GM06990 (cell line): Measurements from ENCODE around the gene CEP76.
"Not testable (repeated sequence)": the region's sequence is repeated elsewhere in the genome, so short reads cannot be mapped to it uniquely, and the experiment has no call there.

Source experiments
- DNase-seq: peaks from one replicate; pipeline ENCODE4 v3.0.0-alpha.2; 2011; ENCODE audit not compliant: insufficient read length; ENCODE audit errors: extremely low read depth
- H3K27me3 ChIP-seq: replicated peaks from 2 replicates; pipeline ENCODE4 v1.6.0; 2011; ENCODE audit warnings: low read length; ENCODE audit not compliant: control insufficient read depth, insufficient read depth
- H3K36me3 ChIP-seq: 2 replicates; pipeline ENCODE4 v1.5.1; 2011; ENCODE audit warnings: low read length; ENCODE audit not compliant: control insufficient read depth, insufficient read depth
- H3K4me3 ChIP-seq: replicated peaks from 2 replicates; pipeline ENCODE4 v1.5.1; 2011; ENCODE audit warnings: low read depth, mild to moderate bottlenecking, control low read depth, low read length
- CTCF ChIP-seq: IDR thresholded peaks from 2 replicates; pipeline ENCODE4 v1.5.1; 2011; ENCODE audit warnings: low read length, control low read depth, mild to moderate bottlenecking, inconsistent platforms; ENCODE audit not compliant: insufficient read depth, poor library complexity, severe bottlenecking

The CEP76 gene

DNA sequence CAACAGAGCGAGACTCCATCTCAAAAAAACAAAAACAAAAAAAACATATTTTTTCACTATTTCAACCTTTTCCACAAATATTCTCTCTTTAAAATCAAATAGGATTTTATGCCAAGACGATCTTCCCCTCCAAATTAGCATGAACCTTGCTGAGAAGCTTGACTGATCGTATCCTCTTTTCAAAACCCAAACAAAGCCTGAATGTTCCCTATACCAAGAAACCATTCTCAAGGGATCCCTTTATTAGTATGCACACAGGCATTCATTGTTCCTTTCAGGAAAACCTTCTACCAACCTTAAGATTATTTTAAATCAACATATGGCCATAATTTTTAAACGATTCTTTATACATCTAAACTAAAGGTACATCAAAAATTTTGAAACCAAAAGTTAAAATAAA is 50.9 kb downstream of the CEP76 start:
- Histone ChIP-seq H3K27me3 (no peaks in the 10 kb centered on the region), H3K4me3 (no peak overlapping the region), H3K36me3 (no peaks in the 10 kb centered on the region)
- TF ChIP-seq CTCF: no peak
- no peak for DNase-seq

GRCh38 chr18:12647773-12648172 is 54.8 kb downstream of the CEP76 start:
- Histone ChIP-seq H3K36me3 (no peaks in the 10 kb centered on the region), H3K4me3 (no peak overlapping the region), H3K27me3 (no peaks in the 10 kb centered on the region)
- no peak for DNase-seq
- no peak for TF ChIP-seq CTCF

DNA sequence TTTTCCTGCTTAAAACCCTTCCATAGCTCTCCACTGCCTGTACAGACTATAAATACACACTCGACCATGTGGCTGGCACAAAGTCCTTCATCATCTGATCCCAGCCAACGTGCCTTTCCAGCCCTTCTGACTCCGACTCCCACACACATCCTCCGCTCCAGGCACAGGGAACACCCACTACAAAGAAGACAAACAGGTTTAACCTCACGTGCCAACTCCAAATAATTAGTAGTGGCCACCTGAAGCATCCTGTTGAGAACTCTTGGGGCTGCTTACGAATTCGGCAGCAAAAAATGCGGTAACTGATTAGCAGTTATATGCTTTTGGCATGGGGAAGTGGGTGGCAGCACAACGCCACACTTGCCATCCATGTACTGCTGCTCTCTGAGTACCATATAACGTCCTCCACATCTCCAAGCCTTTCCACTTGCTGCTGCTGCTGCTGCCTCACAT is 56.7 kb downstream of the CEP76 start:
- Histone ChIP-seq H3K36me3 (no peaks in the 10 kb centered on the region), H3K27me3 (no peaks in the 10 kb centered on the region), H3K4me3 (no peak overlapping the region)
- TF ChIP-seq CTCF: no peak
- no peak for DNase-seq

- DNase-seq: no peak
- TF ChIP-seq CTCF: no peak
- Histone ChIP-seq H3K27me3 (no peaks in the 10 kb centered on the region), H3K36me3 (no peaks in the 10 kb centered on the region), H3K4me3 (no peak overlapping the region)
These were observed 57.3 kb downstream of the CEP76 start for GRCh38 chr18:12645254-12645653.

GRCh38 chr18:12643756-12644155 is 58.8 kb downstream of the CEP76 start:
- not testable (repeated sequence) for DNase-seq, H3K36me3 ChIP-seq, H3K4me3 ChIP-seq, H3K27me3 ChIP-seq

- Histone ChIP-seq H3K27me3 (no peaks in the 10 kb centered on the region), H3K4me3 (no peak overlapping the region), H3K36me3 (no peaks in the 10 kb centered on the region)
- TF ChIP-seq CTCF: no peak
- no peak for DNase-seq
These were observed 61.7 kb downstream of the CEP76 start for GRCh38 chr18:12640881-12641200.
